DOHH2 (cell line): ENCODE results near the gene TTLL10.

Experiments used
- CTCF ChIP-seq: fragments of 200-600 bp; sonication (generic); IDR thresholded peaks from one replicate; pipeline ENCODE4 v1.5.1; 2014; ENCODE audit warnings: antibody characterized with exemption, mild to moderate bottlenecking, low read depth, low read length; ENCODE audit not compliant: poor library complexity, severe bottlenecking
- EZH2phosphoT487 ChIP-seq: fragments of 200-600 bp; sonication (generic); IDR thresholded peaks from 2 replicates; pipeline ENCODE4 v1.6.1; 2017; ENCODE audit warnings: borderline replicate concordance, mild to moderate bottlenecking, antibody characterized with exemption, low read length, moderate library complexity, mixed read lengths

DNA sequence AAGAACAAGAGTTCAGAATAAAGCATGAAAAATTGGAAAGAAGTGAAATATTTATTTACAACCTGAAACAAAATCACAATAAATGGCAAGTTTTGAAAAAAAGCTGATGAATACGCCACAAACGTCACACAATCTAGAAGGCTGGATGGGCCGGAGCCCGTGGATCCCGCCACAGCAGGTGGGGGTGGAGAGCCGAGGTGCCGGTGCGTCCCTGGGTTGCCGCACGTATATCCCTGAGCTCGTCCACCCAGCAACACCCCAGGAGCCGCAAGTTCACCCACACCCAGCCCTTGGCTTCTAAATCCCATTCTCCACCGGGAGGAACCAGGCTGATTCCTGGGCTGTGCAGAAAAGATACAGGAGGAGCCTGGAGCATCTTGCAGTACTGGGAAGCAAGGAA, 25.6 kb upstream of the TTLL10 start:
- TF ChIP-seq EZH2phosphoT487 (no peak), CTCF (no peak)
